GM21390 (cell line): ENCODE results near the gene ZNF827.

Experiments used
- ATAC-seq: cut with Tn5 transposase; IDR thresholded peaks from one replicate; pipeline ENCODE4 v1.9.1; 2021; ENCODE audit not compliant: unreplicated experiment

Gene ZNF827

GRCh38 chr4:145890689-145891088, 47.9 kb downstream of the ZNF827 start:
- no peak for ATAC-seq

DNA sequence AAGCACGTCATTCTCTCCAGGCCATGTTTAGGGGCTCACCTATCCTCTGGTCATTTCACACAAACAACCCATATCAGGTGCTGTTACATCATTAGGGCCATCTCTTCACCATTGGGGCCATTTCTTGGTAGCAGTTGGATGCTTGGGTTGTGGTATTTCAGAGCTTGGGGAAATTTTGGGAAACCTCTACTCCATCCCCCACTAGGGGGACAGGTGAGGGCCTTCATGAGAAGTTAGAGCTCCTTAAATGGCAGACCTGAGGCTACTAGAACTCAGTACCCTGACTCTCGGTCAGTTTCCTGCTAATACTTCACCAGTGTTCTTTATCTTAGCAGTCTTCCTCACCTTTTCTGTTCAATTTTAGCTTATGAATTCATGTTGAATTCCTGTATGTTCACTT, 50.2 kb downstream of the ZNF827 start:
- ATAC-seq, result no peak

DNA sequence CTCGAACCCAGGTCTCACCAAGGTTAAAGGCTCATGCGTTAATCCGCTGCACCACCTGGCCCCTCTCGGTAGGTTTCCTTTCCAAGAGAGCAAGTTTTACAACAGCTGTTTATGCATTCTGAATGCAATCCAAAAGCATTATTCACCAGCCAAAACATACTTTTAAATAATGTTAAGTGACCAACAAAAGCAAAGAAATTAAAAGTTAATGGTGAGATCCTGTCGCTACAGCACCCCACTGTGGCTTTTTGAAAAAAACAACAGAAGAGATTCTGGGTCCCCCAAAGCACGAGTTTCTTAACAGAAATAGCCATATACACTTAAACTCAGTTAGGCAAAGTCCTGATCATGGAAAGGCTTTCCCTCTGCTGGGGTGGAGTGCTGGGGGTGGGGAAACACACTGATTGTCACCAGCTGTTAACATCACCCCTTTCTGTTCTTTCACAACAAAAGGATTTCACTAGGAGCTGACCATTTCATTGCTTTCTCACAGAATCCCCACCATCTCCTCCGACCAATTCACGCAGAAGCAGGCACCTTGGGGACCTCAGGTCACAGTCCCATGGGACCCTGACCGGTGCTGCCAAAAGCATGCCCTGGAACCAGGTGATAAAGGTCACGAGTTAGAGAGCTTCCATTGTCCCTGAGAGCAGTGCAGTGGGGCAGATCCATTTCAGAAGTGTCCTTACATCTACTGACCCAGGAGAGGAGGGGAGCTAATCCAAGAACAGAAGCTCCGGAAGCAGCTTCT, 51.2 kb downstream of the ZNF827 start:
- no peak for ATAC-seq

DNA sequence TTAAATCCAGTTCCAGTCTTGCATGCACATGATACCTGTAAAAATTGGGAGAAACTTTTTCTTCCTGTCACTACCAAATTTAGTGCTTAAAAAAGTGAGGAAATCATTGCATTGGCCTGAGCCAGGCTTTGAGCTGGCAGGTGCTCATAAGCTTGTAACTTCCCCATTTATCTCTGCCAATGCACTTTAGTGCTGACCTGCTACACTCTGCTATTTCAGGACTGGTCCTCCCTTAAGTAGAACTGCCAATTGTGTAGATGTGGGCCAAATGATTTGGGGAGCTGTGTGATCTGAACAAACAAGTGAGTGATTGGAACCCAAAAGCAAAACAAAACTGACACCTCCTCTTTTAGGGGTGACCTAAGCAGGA, 51.8 kb downstream of the ZNF827 start:
- no peak for ATAC-seq

GRCh38 chr4:145885666-145886065, 53.0 kb downstream of the ZNF827 start:
- ATAC-seq, result no peak

- ATAC-seq, result peak; percentile 36
Measured at GRCh38 chr4:145884775-145885174, 53.8 kb downstream of the ZNF827 start.

DNA sequence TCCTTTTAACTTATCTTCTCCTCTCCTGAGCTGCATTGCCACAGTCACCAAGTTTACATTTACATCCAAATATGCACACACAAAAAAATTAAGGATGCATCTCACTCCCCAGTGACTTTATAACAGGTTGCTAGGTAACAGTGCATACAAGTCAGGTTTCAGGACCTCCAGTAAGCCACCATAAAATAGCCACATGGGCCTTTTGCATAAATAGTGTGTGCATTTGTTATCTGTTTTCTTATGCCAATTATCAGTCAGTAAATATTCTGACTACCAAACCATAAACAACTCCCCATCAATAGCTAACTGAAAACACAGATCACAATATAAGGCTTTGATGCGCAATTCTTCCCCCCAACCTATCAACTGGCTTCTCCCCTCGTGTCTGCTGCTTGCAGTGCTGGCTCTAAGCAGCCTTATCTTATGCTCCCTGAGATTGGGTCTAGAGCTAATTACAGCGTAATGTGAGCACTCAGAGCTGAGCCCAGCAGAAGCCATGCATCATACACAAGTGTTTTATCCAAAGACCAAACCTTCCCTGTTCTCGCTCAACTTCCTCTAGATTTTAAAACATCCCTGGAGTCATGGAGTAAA, 55.4 kb downstream of the ZNF827 start:
- ATAC-seq, result no peak

DNA sequence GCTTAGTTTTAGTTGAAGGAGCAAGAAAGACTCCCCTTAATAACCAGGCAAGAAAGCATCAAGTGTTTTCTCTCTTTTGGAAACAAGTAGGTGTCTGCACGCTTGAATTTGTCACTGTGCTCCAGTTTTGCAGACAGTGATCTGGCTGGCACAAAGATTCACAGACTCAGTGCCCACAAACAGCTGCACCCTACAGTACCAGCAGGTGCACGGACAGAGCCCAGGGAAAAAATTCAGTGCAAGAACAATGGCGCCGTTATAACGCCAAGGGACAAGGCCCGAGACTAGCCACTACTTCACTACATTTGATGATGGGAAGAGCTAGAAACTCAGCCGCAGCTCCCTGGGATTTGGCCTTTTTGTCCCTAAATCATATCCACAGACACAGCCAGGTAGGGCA, 56.0 kb downstream of the ZNF827 start:
- no peak for ATAC-seq

GRCh38 chr4:145881989-145882388, 56.6 kb downstream of the ZNF827 start:
- ATAC-seq, result peak; percentile 58

- ATAC-seq, result peak; percentile 70
Measured at GRCh38 chr4:145881576-145881975, 57.0 kb downstream of the ZNF827 start.

DNA sequence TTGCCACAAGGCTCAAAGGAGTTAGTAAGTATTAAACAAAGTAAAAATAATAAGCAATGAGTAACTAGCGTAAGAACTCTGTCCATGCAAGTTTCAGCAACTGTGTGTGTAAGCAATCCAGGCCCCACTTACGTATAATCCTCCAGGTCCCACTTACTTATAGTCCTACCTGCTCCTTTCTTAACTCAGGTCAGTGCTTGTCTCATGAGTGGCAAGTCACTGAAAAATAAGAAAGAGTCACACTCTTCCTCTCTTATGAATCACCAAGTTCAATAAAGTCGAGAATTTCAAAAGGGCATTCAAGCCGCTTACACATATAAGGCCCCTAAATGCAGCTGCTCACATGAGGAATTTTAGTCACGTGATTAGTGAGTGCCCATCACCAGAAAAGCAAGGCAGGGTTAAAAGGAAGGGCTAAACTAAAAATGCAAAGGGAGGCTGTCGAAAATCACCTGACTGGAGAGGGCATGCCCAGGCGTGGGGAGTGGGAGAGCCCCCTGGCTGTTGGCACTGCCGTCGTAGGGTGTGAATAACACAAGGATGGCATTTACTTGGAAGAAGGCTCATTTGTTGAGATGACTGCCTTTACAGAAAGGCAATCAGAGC, 58.2 kb downstream of the ZNF827 start:
- no peak for ATAC-seq

DNA sequence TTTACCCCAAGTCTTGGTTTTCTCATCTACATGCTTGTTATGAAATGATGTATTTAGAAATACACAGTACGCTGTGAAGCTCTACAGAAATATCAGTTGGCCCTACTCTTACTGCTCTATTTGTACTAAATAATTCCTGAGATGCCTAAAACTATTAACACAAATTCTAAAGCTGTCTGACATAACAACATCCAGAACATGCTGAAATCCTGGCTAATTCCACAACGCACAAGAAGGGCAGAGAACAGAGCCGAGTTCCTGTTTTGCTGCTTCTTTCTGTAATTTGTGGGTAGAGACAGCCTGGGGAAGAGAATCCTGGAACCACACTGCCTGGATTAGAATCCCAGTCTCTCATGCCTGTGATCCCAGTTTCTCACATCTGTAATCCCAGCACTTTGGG, 59.0 kb downstream of the ZNF827 start:
- no peak for ATAC-seq

DNA sequence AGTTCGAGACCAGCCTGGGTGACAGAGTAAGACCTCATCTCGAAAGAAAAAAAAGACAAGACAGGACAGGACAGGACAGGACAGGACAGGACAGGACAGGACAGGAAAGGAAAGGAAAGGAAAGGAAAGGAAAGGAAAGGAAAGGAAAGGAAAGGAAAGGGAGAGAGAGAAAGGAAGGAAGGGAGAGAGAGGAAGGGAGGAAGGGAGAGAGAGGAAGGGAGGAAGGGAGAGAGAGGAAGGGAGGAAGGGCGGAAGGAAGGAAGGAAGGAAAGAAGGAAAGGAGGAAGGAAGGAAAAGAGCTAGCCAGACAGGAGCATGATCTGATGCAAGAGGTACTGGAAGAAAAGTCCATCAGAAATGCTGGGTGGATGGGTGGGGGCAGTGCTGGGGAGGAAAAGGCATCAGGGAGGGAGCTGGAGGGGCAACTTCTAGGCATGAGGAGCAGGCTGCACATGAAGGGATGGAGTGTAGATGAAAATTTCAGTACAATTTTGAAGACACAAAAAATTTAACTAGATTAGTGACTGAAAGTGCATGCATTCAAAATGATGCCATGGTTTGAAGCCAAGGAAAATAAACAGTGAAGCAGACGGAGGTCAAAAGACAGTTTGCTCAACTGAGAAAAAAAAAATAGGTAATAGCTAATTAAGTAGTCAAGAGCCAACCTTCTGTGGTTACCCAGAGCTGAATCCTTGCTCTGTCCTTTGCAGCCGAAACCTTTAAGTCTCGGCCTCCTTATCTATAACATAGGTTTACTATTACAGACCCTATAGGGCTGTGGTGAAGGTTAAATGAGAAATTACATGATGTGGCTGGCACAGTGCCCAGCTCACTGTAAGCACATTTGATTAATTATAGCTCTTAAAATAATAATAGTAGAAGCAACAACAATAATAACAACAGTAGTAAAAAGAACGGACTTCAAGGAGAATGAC, 59.9 kb downstream of the ZNF827 start:
- no peak for ATAC-seq

GRCh38 chr4:145876531-145877180, 62.0 kb downstream of the ZNF827 start:
- no peak for ATAC-seq

- no peak for ATAC-seq
Measured at GRCh38 chr4:145873901-145874300, 64.7 kb downstream of the ZNF827 start.

DNA sequence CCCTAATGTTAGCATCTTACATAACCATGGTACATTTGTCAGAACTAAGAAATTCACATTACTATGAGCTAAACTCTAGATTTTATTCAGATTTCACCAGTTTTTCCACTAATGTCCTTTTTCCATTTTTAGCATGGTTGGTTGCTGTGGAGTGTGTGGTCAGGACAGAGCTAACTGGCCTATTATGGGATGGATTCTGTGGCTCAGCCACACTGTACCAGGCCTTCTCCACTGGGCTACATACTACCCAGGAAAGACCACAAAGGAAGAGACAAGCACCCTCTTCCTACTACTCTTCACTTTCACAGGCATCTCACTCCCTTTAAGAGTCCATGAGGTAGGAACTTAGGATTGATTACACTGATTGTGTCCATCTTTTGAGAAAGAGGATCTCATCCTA, 67.4 kb downstream of the ZNF827 start:
- no peak for ATAC-seq

- ATAC-seq, result peak; percentile 40
Measured at GRCh38 chr4:145870155-145871020, 68.2 kb downstream of the ZNF827 start.

DNA sequence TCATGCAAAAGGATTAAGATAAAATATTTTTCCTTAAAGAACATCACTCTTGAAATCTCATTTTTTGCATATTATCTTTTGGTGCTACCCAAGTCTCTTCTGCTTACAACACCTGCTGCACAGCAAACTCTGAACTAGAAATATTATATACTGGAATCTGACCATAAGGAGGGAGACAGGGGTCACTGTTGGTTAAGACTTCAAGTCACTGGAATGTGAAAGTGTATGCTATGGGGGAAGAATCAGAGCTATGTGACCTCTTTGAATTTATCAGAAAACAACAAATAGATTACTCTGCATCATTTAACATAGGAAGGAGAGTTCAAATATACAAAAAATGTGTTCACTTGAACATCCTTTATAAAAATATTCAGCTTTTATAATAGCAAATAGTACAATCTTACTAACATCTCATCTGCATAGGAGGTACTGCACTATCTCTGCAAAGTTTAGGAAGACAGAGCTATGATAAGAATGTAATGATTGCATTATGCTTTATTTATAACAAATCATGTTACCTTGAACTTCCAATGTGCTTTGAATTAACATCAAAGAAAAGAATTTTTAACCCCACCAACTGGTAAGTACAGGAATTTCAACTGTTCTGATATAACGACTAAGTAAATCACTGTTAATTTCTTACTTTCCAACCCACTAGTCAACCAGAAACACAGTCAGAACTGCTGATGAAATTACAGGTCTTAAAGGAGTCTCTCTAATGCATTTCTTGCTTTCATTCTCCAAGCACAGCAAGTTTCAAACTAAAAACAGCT, 69.8 kb downstream of the ZNF827 start:
- ATAC-seq, result peak; percentile 65

DNA sequence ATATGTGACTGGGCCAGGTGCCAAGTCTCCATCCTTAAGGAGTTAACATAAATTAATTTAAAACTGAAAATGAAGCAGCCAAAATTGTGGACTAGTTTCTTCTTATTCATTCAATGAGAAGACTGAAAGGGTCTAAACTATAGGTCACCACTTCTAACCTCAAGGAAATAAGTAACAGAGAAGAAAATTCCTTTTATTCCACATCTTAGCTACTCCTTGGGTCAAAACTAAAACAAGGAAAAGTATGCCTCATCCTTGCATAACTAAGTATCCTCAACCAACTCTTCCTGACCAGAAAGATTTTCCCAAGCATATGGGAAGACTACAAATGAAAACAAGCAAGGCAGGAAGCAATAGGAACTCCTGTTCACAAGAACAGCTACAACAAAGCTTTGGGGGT, 71.2 kb downstream of the ZNF827 start:
- no peak for ATAC-seq
